Measurements from ENCODE around the gene ERBB4. TPM values are rescaled to one million over a fixed set of nuclear protein-coding genes. Genes with fewer than 3 reads are reported as not detected.

The ERBB4 gene
- total RNA-seq, 1 donor from 2014 or later: 2.8 TPM

DNA sequence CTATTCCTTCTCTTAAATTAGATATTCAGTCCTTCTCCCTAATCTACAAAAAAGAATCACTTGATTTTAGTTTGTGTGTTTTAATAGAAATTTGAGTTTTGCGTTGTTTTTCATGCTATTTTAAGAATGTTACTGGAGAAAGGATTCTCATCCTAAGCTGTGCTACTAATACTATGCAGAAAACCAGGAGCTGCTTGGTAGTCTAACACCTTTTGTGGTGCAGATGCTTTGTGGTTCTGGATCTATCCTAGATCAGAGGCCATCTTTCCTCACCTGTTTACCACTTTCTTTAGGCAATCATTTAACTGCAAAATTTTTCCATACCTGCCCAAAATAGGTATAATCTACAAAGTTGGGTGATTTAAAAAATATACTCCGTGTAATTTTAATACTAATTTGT lies 1158.6 kb downstream of the ERBB4 start:
- Mint-ChIP-seq H3K36me3 (ENCODE audit: unreplicated experiment) (no peaks in the 10 kb centered on the region), H3K4me1 (ENCODE audit: unreplicated experiment) (no peaks in the 10 kb centered on the region), H3K9me3 (ENCODE audit: unreplicated experiment) (no peaks in the 10 kb centered on the region), H3K27me3 (ENCODE audit: unreplicated experiment) (peaks cover 2% of the 10 kb centered on the region), H3K27ac (ENCODE audit: unreplicated experiment) (no peak overlapping the region), H3K4me3 (ENCODE audit: unreplicated experiment) (no peak overlapping the region)
- TF ChIP-seq, protein P1, sequence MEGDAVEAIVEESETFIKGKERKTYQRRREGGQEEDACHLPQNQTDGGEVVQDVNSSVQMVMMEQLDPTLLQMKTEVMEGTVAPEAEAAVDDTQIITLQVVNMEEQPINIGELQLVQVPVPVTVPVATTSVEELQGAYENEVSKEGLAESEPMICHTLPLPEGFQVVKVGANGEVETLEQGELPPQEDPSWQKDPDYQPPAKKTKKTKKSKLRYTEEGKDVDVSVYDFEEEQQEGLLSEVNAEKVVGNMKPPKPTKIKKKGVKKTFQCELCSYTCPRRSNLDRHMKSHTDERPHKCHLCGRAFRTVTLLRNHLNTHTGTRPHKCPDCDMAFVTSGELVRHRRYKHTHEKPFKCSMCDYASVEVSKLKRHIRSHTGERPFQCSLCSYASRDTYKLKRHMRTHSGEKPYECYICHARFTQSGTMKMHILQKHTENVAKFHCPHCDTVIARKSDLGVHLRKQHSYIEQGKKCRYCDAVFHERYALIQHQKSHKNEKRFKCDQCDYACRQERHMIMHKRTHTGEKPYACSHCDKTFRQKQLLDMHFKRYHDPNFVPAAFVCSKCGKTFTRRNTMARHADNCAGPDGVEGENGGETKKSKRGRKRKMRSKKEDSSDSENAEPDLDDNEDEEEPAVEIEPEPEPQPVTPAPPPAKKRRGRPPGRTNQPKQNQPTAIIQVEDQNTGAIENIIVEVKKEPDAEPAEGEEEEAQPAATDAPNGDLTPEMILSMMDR (IDR thresholded peaks at IDR 0.05): no peak
- DNase-seq (ENCODE audit: extremely low spot score, unreplicated experiment): no peak

DNA sequence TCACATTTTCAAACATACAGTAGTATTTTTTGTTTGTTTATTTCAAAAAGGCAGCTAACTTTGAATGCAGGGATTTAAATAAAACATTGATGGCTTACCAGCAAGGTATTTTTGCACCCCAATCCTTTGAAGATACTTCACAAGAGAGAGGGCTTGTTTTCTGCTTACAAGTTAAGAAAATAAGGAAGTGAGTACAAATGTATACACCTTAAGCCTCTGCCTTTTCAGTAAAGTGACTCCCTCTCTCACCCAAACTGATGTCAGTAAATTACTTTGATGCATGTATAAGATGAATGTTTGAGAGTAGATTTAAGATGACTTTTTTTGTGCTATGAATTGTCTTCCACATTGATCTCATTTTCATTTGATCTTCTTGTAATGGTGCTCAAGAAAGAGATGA lies 1162.2 kb downstream of the ERBB4 start:
- Mint-ChIP-seq H3K27ac (ENCODE audit: unreplicated experiment) (no peak overlapping the region), H3K4me1 (ENCODE audit: unreplicated experiment) (no peaks in the 10 kb centered on the region), H3K4me3 (ENCODE audit: unreplicated experiment) (no peak overlapping the region), H3K9me3 (ENCODE audit: unreplicated experiment) (no peaks in the 10 kb centered on the region), H3K27me3 (ENCODE audit: unreplicated experiment) (peaks cover 2% of the 10 kb centered on the region), H3K36me3 (ENCODE audit: unreplicated experiment) (no peaks in the 10 kb centered on the region)
- DNase-seq (ENCODE audit: extremely low spot score, unreplicated experiment): no peak
- TF ChIP-seq, protein P1 (IDR thresholded peaks at IDR 0.05): no peak

DNA sequence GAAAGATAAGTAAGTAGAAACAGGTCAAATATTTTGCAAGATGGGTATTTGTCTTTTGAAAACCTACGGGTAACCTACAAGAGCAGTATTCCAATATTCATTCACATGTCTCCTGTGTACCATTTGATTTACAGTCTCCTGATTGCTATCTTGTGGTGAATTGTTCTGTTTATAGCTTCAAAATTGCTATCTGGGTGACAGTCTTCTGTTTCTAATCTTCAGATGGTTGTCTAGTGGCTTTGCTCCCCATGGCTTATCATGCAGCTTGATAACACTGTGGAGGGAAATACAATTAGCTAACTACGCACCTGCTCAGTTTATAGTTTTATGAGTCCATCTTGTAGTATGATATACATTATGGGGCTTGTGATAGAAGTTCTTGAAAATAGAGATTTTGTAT lies 1165.4 kb downstream of the ERBB4 start:
- TF ChIP-seq, protein P1 (IDR thresholded peaks at IDR 0.05): no peak
- no peak overlapping the region for H3K27ac Mint-ChIP-seq (ENCODE audit: unreplicated experiment)
- no peaks in the 10 kb centered on the region for H3K9me3 Mint-ChIP-seq (ENCODE audit: unreplicated experiment)
- H3K4me1 Mint-ChIP-seq (ENCODE audit: unreplicated experiment): no peaks in the 10 kb centered on the region
- H3K27me3 Mint-ChIP-seq (ENCODE audit: unreplicated experiment): peaks cover 2% of the 10 kb centered on the region
- H3K36me3 Mint-ChIP-seq (ENCODE audit: unreplicated experiment): no peaks in the 10 kb centered on the region
- no peak for DNase-seq (ENCODE audit: extremely low spot score, unreplicated experiment)
- H3K4me3 Mint-ChIP-seq (ENCODE audit: unreplicated experiment): no peak overlapping the region

DNA sequence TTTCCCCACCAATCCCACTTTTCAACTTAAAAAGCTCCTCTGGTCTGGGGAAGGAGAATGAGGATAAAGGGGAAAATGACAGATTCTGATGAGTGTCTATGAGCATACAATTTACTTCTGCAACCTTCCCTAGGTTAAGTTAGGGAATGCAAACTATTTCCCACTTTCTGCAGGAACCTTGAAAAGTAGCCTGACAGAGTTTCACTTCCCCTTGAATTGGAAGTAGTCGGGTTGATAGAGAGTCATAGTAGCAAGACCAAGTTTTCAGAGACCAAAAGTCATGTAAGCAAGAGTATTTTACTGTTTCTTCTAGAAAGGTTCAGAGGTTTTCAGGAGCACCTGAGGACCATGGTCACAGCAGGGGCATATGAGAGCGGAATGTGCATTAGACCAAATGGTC lies 1167.1 kb downstream of the ERBB4 start:
- TF ChIP-seq, protein P1 (IDR thresholded peaks at IDR 0.05): no peak
- no peaks in the 10 kb centered on the region for H3K27me3 Mint-ChIP-seq (ENCODE audit: unreplicated experiment)
- H3K9me3 Mint-ChIP-seq (ENCODE audit: unreplicated experiment): no peaks in the 10 kb centered on the region
- H3K36me3 Mint-ChIP-seq (ENCODE audit: unreplicated experiment): no peaks in the 10 kb centered on the region
- no peaks in the 10 kb centered on the region for H3K4me1 Mint-ChIP-seq (ENCODE audit: unreplicated experiment)
- no peak for DNase-seq (ENCODE audit: extremely low spot score, unreplicated experiment)
- H3K27ac Mint-ChIP-seq (ENCODE audit: unreplicated experiment): no peak overlapping the region
- H3K4me3 Mint-ChIP-seq (ENCODE audit: unreplicated experiment): no peak overlapping the region

DNA sequence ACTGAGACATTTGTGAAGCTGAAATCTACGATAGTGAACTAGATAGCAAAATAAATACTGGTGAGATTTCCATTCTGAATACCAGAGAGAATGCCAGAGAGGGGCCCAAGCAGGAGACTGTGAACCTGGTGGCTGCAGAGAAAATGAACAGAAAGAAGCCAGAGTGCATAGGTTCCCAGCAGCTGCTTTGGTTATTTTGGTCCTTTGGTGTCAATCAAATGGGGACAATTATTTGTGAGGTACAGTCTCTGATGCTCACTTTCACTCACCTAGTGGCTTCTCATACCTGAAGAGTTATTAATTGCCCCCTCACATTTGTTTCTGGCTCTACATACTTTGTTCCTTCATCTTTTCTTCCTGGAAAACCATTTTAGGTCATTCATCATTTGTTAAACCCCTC lies 1170.1 kb downstream of the ERBB4 start:
- TF ChIP-seq, protein P1 (IDR thresholded peaks at IDR 0.05): no peak
- Mint-ChIP-seq H3K36me3 (ENCODE audit: unreplicated experiment) (no peaks in the 10 kb centered on the region), H3K9me3 (ENCODE audit: unreplicated experiment) (no peaks in the 10 kb centered on the region), H3K4me3 (ENCODE audit: unreplicated experiment) (no peak overlapping the region), H3K27ac (ENCODE audit: unreplicated experiment) (no peak overlapping the region), H3K4me1 (ENCODE audit: unreplicated experiment) (no peaks in the 10 kb centered on the region), H3K27me3 (ENCODE audit: unreplicated experiment) (peaks cover 3% of the 10 kb centered on the region)
- DNase-seq (ENCODE audit: extremely low spot score, unreplicated experiment): no peak
